Panc1 (cell line): ENCODE data around the gene FIG4.

Experiments used
- POLR2AphosphoS5 ChIP-seq: IDR thresholded peaks from 2 replicates; pipeline ENCODE4 v1.6.1; 2012; ENCODE audit warnings: mild to moderate bottlenecking, low read depth, low read length, moderate library complexity
- SIN3A ChIP-seq: IDR thresholded peaks from 2 replicates; pipeline ENCODE4 v1.6.1; 2012; ENCODE audit warnings: low read depth, mild to moderate bottlenecking, low read length, moderate library complexity, borderline replicate concordance; ENCODE audit not compliant: insufficient read depth
- TCF7L2 ChIP-seq: IDR thresholded peaks from 2 replicates; pipeline ENCODE4 v1.6.1; 2011; ENCODE audit warnings: mild to moderate bottlenecking, low read depth, low read length, inconsistent platforms
- TF ChIP-seq, protein P1 (sequence below): fragments of 450-650 bp; IDR thresholded peaks from 2 replicates; pipeline ENCODE4 v1.5.1; 2017; ENCODE audit warnings: mild to moderate bottlenecking
- TF ChIP-seq, protein P2 (sequence below), 2 experiments: IDR thresholded peaks; 2 replicates each; pipeline ENCODE4 v1.6.1; 2011 to 2012; ENCODE audit warnings: low read depth in 2 of 2, control low read depth in 1 of 2, low read length in 1 of 2, mild to moderate bottlenecking in 1 of 2, moderate library complexity in 1 of 2; ENCODE audit not compliant: insufficient read depth in 1 of 2

DNA sequence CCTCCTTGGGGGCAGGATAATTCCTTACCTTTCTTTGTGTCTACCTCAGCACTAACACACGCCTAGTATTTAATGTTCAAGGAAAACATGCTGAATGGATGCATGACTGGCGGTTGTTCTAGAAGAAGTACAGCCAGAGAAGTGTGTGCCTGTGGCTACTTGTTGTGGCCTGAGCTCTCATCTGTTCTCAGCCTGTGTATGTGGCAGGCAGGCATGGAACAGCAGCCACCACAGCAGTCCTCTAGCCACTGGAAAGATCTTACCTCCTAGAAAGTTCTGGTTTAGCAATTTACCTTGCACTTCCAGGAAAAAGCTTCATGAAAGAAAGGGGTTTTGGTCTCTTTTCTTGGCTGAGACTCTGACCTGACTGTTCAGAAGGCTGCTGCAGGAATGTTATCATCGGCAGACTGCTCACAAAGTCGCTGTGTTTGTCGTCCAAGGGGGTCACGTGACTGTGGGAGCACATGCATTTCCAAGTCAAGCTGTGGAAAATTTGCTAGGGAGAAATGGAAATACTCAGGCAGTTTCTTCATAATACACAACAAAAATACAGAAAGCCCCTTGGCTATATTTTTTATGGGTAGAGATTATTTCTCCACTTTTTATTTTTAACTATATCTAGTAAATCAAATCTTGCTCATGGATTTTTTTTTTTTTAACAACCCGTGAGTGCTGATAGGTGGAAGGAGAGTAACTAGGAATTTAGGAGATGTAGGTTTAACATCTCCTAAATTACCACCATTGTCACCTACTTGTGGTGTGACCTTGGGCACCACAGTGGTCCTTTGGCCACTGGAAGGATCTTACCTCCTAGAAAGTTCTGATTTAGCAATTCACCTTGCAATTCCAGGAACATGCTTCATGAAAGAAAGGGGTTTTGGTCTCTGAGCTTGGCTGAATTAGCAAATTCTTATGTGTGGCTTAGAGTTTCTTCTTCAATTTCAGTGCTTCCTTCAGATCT, 176.2 kb downstream of the FIG4 start:
- TF ChIP-seq POLR2AphosphoS5 (no peak), SIN3A (no peak), TCF7L2 (no peak)
- TF ChIP-seq, protein P1, sequence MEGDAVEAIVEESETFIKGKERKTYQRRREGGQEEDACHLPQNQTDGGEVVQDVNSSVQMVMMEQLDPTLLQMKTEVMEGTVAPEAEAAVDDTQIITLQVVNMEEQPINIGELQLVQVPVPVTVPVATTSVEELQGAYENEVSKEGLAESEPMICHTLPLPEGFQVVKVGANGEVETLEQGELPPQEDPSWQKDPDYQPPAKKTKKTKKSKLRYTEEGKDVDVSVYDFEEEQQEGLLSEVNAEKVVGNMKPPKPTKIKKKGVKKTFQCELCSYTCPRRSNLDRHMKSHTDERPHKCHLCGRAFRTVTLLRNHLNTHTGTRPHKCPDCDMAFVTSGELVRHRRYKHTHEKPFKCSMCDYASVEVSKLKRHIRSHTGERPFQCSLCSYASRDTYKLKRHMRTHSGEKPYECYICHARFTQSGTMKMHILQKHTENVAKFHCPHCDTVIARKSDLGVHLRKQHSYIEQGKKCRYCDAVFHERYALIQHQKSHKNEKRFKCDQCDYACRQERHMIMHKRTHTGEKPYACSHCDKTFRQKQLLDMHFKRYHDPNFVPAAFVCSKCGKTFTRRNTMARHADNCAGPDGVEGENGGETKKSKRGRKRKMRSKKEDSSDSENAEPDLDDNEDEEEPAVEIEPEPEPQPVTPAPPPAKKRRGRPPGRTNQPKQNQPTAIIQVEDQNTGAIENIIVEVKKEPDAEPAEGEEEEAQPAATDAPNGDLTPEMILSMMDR, result no peak
- TF ChIP-seq, protein P2, sequence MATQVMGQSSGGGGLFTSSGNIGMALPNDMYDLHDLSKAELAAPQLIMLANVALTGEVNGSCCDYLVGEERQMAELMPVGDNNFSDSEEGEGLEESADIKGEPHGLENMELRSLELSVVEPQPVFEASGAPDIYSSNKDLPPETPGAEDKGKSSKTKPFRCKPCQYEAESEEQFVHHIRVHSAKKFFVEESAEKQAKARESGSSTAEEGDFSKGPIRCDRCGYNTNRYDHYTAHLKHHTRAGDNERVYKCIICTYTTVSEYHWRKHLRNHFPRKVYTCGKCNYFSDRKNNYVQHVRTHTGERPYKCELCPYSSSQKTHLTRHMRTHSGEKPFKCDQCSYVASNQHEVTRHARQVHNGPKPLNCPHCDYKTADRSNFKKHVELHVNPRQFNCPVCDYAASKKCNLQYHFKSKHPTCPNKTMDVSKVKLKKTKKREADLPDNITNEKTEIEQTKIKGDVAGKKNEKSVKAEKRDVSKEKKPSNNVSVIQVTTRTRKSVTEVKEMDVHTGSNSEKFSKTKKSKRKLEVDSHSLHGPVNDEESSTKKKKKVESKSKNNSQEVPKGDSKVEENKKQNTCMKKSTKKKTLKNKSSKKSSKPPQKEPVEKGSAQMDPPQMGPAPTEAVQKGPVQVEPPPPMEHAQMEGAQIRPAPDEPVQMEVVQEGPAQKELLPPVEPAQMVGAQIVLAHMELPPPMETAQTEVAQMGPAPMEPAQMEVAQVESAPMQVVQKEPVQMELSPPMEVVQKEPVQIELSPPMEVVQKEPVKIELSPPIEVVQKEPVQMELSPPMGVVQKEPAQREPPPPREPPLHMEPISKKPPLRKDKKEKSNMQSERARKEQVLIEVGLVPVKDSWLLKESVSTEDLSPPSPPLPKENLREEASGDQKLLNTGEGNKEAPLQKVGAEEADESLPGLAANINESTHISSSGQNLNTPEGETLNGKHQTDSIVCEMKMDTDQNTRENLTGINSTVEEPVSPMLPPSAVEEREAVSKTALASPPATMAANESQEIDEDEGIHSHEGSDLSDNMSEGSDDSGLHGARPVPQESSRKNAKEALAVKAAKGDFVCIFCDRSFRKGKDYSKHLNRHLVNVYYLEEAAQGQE (IDR thresholded peaks at IDR 0.05; ENCODE audit: insufficient read depth in 1 of 2, low read depth in 2 of 2, low read length in 1 of 2), result no peak
